GM08714 (cell line): Measurements from ENCODE around the gene FEN1.

Experiments
- H3K4me3 ChIP-seq: fragments of 200-500 bp; sonication (Bioruptor generic); 2 replicates; pipeline ENCODE4 v1.5.1; 2014; ENCODE audit warnings: mild to moderate bottlenecking, low read length, inconsistent platforms
- ZNF274 ChIP-seq: IDR thresholded peaks from 2 replicates; pipeline ENCODE4 v1.6.1; 2012; ENCODE audit warnings: mild to moderate bottlenecking, low read depth, low read length

The FEN1 gene

GRCh38 chr11:61792310-61793082 is at the start of gene FEN1, which contains the start of gene TMEM258:
FEN1 (plus strand) TSS chr11:61792911; CDS start chr11:61795362, 2,451 bp downstream.
TMEM258 (minus strand) TSS chr11:61792599; CDS start chr11:61792558, 41 bp downstream.
- no peak for TF ChIP-seq ZNF274
- H3K4me3 ChIP-seq = peak within 1 kb of the TSS; percentile 97

GRCh38 chr11:61743486-61744095 is 49.1 kb upstream of the FEN1 start:
- no peak overlapping the region for H3K4me3 ChIP-seq
- no peak for TF ChIP-seq ZNF274

- H3K4me3 ChIP-seq = no peak overlapping the region
Observed at GRCh38 chr11:61744181-61744580, 48.5 kb upstream of the FEN1 start.

GRCh38 chr11:61744609-61745156 is 48.0 kb upstream of the FEN1 start:
- TF ChIP-seq ZNF274 = no peak
- no peak overlapping the region for H3K4me3 ChIP-seq

More at GRCh38 chr11:61744181-61744580, 48.5 kb upstream of the FEN1 start:
- no peak for TF ChIP-seq ZNF274

- no peak overlapping the region for H3K4me3 ChIP-seq
- no peak for TF ChIP-seq ZNF274
Observed at GRCh38 chr11:61745781-61746441, 46.8 kb upstream of the FEN1 start.

GRCh38 chr11:61746442-61747191 is 46.1 kb upstream of the FEN1 start:
- H3K4me3 ChIP-seq = no peak overlapping the region
- no peak for TF ChIP-seq ZNF274

GRCh38 chr11:61747192-61747966 is 45.3 kb upstream of the FEN1 start:
- no peak overlapping the region for H3K4me3 ChIP-seq
- TF ChIP-seq ZNF274 = no peak

- no peak overlapping the region for H3K4me3 ChIP-seq
- no peak for TF ChIP-seq ZNF274
Observed at GRCh38 chr11:61747967-61748285, 44.8 kb upstream of the FEN1 start.

- no peak overlapping the region for H3K4me3 ChIP-seq
- TF ChIP-seq ZNF274 = no peak
Observed at GRCh38 chr11:61749591-61750217, 43.0 kb upstream of the FEN1 start.

GRCh38 chr11:61750631-61751273 is 42.0 kb upstream of the FEN1 start:
- no peak for TF ChIP-seq ZNF274
- H3K4me3 ChIP-seq = no peak overlapping the region

- no peak for TF ChIP-seq ZNF274
- H3K4me3 ChIP-seq = no peak overlapping the region
Observed at GRCh38 chr11:61751384-61751783, 41.3 kb upstream of the FEN1 start.

GRCh38 chr11:61752117-61752924 is 40.4 kb upstream of the FEN1 start, which contains the start of gene MYRF:
MYRF (plus strand) TSS chr11:61752636; CDS start chr11:61752745, 109 bp downstream.
- no peak for TF ChIP-seq ZNF274

More at GRCh38 chr11:61752117-61752924, 40.4 kb upstream of the FEN1 start, which contains the start of gene MYRF:
- no peak within 1 kb of the TSS for H3K4me3 ChIP-seq
